GM23338 (cell line): Measurements from ENCODE around the gene KRTAP4-6. TPM values are rescaled to one million over a fixed set of nuclear protein-coding genes. Genes with fewer than 3 reads are reported as not detected.

Experiments used
- ATAC-seq: fragments of 200-7000 bp; cut with Tn5 transposase; 3 replicates; pipeline ENCODE4 v1.9.1; 2020
- DNase-seq: peaks from one replicate; pipeline ENCODE4 v3.0.0-alpha.2; 2015; ENCODE audit warnings: low spot score
- H2AFZ ChIP-seq: fragments of 200-600 bp; sonication (generic); 2 replicates; pipeline ENCODE4 v1.8.0; 2016; ENCODE audit warnings: antibody characterized with exemption, mild to moderate bottlenecking, moderate library complexity
- H3F3A ChIP-seq: fragments of 200-600 bp; sonication (generic); replicated peaks from 2 replicates; pipeline ENCODE4 v1.8.0; 2017; ENCODE audit warnings: antibody characterized with exemption, mixed run types, low read depth
- H3K27ac ChIP-seq: fragments of 200-600 bp; sonication (generic); 2 replicates; pipeline ENCODE4 v1.6.1; 2016; ENCODE audit warnings: low read depth
- H3K27me3 ChIP-seq: fragments of 200-600 bp; sonication (generic); 2 replicates; pipeline ENCODE4 v1.8.0; 2016; ENCODE audit warnings: mild to moderate bottlenecking, mixed run types, moderate library complexity; ENCODE audit not compliant: insufficient read depth
- H3K36me3 ChIP-seq: fragments of 200-600 bp; sonication (generic); 2 replicates; pipeline ENCODE4 v1.8.0; 2016; ENCODE audit warnings: mild to moderate bottlenecking; ENCODE audit not compliant: insufficient read depth
- H3K4me1 ChIP-seq: fragments of 200-600 bp; sonication (generic); 2 replicates; pipeline ENCODE4 v1.8.0; 2016; ENCODE audit warnings: mild to moderate bottlenecking, moderate library complexity; ENCODE audit not compliant: insufficient read depth
- H3K4me2 ChIP-seq: fragments of 200-600 bp; sonication (generic); 2 replicates; pipeline ENCODE4 v1.7.1; 2017; ENCODE audit warnings: mixed run types
- H3K4me3 ChIP-seq: fragments of 200-600 bp; sonication (generic); 2 replicates; pipeline ENCODE4 v1.6.1; 2016; ENCODE audit warnings: mixed run types
- H3K79me2 ChIP-seq: fragments of 200-600 bp; sonication (generic); replicated peaks from 2 replicates; pipeline ENCODE4 v1.8.0; 2017; ENCODE audit warnings: mild to moderate bottlenecking; ENCODE audit not compliant: insufficient read depth
- H3K9me2 ChIP-seq: fragments of 200-600 bp; sonication (generic); 2 replicates; pipeline ENCODE4 v1.8.0; 2017; ENCODE audit not compliant: insufficient read depth
- H4K20me1 ChIP-seq: fragments of 200-600 bp; sonication (generic); replicated peaks from 2 replicates; pipeline ENCODE4 v1.8.0; 2017; ENCODE audit warnings: mild to moderate bottlenecking; ENCODE audit not compliant: insufficient read depth
- H3K27ac Mint-ChIP-seq: 2 replicates; pipeline ENCODE4 v1.8.0; 2020; ENCODE audit warnings: inconsistent platforms, mild to moderate bottlenecking, moderate library complexity, mixed read lengths
- H3K27me3 Mint-ChIP-seq: 3 replicates; pipeline ENCODE4 v1.8.0; 2022; ENCODE audit warnings: low read depth, mild to moderate bottlenecking, moderate library complexity, mixed read lengths, inconsistent platforms; ENCODE audit not compliant: insufficient read depth, poor library complexity
- H3K36me3 Mint-ChIP-seq: 3 replicates; pipeline ENCODE4 v1.8.0; 2021; ENCODE audit warnings: low read depth, mild to moderate bottlenecking, inconsistent platforms, moderate library complexity, mixed read lengths
- H3K4me1 Mint-ChIP-seq: 3 replicates; pipeline ENCODE4 v1.8.0; 2020; ENCODE audit warnings: mild to moderate bottlenecking, inconsistent platforms, mixed read lengths
- H3K4me3 Mint-ChIP-seq: 3 replicates; pipeline ENCODE4 v1.8.0; 2021; ENCODE audit warnings: moderate library complexity, mild to moderate bottlenecking, inconsistent platforms, mixed read lengths
- H3K9me3 Mint-ChIP-seq: 3 replicates; pipeline ENCODE4 v1.8.0; 2020; ENCODE audit warnings: moderate library complexity, mild to moderate bottlenecking, inconsistent platforms, mixed read lengths
- CREB1 ChIP-seq: fragments of 250-450 bp; sonication (Bioruptor Pico); IDR thresholded peaks from 2 replicates; pipeline ENCODE4 v1.5.0; 2020; ENCODE audit warnings: low read depth, mild to moderate bottlenecking, moderate library complexity
- EZH2phosphoT487 ChIP-seq: fragments of 200-600 bp; sonication (generic); IDR thresholded peaks from one replicate; pipeline ENCODE4 v1.8.1; 2018; ENCODE audit warnings: antibody characterized with exemption; ENCODE audit not compliant: unreplicated experiment
- JUNB ChIP-seq: IDR thresholded peaks from one replicate; pipeline ENCODE4 v1.6.1; 2016; ENCODE audit warnings: antibody characterized with exemption; ENCODE audit not compliant: unreplicated experiment
- STAT1 ChIP-seq: IDR thresholded peaks from one replicate; pipeline ENCODE4 v1.6.1; 2016; ENCODE audit warnings: antibody characterized with exemption; ENCODE audit not compliant: unreplicated experiment
- ZNF114 ChIP-seq: fragments of 250-450 bp; sonication (Bioruptor Pico); IDR thresholded peaks from 2 replicates; pipeline ENCODE4 v1.5.0; 2020; ENCODE audit warnings: mild to moderate bottlenecking, moderate library complexity
- ZNF331 ChIP-seq: fragments of 250-450 bp; sonication (Bioruptor Pico); IDR thresholded peaks from 2 replicates; pipeline ENCODE4 v1.5.0; 2020; ENCODE audit warnings: low read depth, mild to moderate bottlenecking, moderate library complexity
- polyA plus RNA-seq: library from polyadenylated mRNA; unstranded; fragments of >200 nt; fragmentation: Nextera tagmentation; extraction: Ambion mirVana; gene quantifications from 2 replicates; pipeline ENCODE4 v1.2.1, GENCODE V29; 2016
- small RNA-seq: library from RNA; depleted of rRNA; stranded (forward); fragments of <200 nt; gene quantifications from one replicate; pipeline ENCODE3, GENCODE V24; 2014; ENCODE audit warnings: low replicate concordance
- total RNA-seq: library from RNA; depleted of rRNA; stranded (reverse); fragments of >200 nt; shearing (Covaris generic); gene quantifications from 2 replicates; pipeline ENCODE4 v1.2.3, GENCODE V29; 2014; rRNA removed
- TF ChIP-seq, protein P1 (sequence below): IDR thresholded peaks from one replicate; pipeline ENCODE4 v1.6.1; 2018; ENCODE audit warnings: antibody characterized with exemption; ENCODE audit not compliant: unreplicated experiment
- TF ChIP-seq, protein P2 (sequence below): IDR thresholded peaks from 2 replicates; pipeline ENCODE4 v1.6.1; 2016; ENCODE audit warnings: antibody characterized with exemption
- TF ChIP-seq, protein P3 (sequence below), 2 experiments: fragments of 200-600 bp in 1 of 2; sonication (generic) in 1 of 2; conservative IDR thresholded peaks; 2 replicates each; pipeline versions ENCODE4 v1.5.1 to v1.6.1; 2016 to 2017; ENCODE audit warnings: antibody characterized with exemption in 2 of 2, low read depth in 2 of 2, mild to moderate bottlenecking in 2 of 2, moderate library complexity in 1 of 2

KRTAP4-6 gene
- total and polyA plus RNA-seq, 2 experiments from 2014 or later: not detected

DNA sequence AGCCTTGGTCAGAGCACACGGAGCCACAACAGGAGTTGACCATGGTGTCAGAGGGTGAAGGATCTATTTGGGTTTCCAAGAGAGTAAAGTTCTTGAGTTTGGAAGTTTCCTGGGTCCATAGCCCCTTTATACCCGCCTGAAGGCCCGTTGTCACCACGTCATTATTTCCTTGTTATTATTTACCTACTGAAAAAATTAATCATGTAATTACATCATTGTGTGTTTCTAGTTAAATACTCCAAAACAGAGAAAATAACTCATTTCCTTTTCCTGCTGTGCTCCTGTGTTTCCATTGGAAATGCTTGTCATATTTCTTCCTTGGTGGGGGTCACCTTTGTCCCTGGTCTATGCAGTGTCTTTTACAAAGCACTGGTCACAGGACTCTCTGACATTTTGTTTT, 42.3 kb downstream of the KRTAP4-6 start, which contains the start of gene KRTAP4-8 (continued):
- TF ChIP-seq, protein P1, sequence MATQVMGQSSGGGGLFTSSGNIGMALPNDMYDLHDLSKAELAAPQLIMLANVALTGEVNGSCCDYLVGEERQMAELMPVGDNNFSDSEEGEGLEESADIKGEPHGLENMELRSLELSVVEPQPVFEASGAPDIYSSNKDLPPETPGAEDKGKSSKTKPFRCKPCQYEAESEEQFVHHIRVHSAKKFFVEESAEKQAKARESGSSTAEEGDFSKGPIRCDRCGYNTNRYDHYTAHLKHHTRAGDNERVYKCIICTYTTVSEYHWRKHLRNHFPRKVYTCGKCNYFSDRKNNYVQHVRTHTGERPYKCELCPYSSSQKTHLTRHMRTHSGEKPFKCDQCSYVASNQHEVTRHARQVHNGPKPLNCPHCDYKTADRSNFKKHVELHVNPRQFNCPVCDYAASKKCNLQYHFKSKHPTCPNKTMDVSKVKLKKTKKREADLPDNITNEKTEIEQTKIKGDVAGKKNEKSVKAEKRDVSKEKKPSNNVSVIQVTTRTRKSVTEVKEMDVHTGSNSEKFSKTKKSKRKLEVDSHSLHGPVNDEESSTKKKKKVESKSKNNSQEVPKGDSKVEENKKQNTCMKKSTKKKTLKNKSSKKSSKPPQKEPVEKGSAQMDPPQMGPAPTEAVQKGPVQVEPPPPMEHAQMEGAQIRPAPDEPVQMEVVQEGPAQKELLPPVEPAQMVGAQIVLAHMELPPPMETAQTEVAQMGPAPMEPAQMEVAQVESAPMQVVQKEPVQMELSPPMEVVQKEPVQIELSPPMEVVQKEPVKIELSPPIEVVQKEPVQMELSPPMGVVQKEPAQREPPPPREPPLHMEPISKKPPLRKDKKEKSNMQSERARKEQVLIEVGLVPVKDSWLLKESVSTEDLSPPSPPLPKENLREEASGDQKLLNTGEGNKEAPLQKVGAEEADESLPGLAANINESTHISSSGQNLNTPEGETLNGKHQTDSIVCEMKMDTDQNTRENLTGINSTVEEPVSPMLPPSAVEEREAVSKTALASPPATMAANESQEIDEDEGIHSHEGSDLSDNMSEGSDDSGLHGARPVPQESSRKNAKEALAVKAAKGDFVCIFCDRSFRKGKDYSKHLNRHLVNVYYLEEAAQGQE: no peak
- TF ChIP-seq STAT1: no peak

DNA sequence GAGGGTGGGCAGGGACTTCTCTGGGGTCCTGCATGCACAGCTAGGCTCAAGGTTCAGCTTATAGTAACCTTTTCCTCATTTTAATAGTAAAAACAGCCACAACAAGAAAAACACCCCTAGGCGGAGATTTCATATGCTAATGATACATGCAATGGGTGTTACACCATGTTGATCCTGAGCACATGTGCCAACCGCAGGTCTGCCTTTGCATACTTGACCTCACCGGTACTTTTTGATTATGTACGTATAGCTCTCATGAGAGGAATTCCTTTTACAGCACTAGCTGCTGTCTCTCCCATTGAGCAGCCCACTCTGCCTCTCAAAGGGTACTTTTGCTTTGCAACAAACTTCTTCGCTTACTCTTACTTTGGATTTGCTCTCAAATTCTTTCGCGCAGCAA, 44.3 kb downstream of the KRTAP4-6 start:
- H3K27ac ChIP-seq: no peak overlapping the region
- ATAC-seq (no peak), DNase-seq (no peak)
- Mint-ChIP-seq H3K4me3 (no peak overlapping the region), H3K36me3 (peaks cover 24% of the 10 kb centered on the region; the same call in 2 of the 3 replicates), H3K4me1 (peaks cover 24% of the 10 kb centered on the region), H3K9me3 (peaks cover 28% of the 10 kb centered on the region), H3K27me3 (no peaks in the 10 kb centered on the region), H3K27ac (no peak overlapping the region)
- H3K27me3 ChIP-seq: no peaks in the 10 kb centered on the region
- peaks cover 7% of the 10 kb centered on the region for H3K4me1 ChIP-seq
- no peaks in the 10 kb centered on the region for H3F3A ChIP-seq
- H3K4me3 ChIP-seq: no peak overlapping the region
- no peak overlapping the region for H3K4me2 ChIP-seq
- no peaks in the 10 kb centered on the region for H3K9me2 ChIP-seq
- H4K20me1 ChIP-seq: no peaks in the 10 kb centered on the region
- no peaks in the 10 kb centered on the region for H3K79me2 ChIP-seq
- H2AFZ ChIP-seq: no peak overlapping the region
- no peak for TF ChIP-seq ZNF331 (CRISPR knock-in tag)
- TF ChIP-seq, protein P2, sequence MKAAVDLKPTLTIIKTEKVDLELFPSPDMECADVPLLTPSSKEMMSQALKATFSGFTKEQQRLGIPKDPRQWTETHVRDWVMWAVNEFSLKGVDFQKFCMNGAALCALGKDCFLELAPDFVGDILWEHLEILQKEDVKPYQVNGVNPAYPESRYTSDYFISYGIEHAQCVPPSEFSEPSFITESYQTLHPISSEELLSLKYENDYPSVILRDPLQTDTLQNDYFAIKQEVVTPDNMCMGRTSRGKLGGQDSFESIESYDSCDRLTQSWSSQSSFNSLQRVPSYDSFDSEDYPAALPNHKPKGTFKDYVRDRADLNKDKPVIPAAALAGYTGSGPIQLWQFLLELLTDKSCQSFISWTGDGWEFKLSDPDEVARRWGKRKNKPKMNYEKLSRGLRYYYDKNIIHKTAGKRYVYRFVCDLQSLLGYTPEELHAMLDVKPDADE: no peak
- no peak for TF ChIP-seq EZH2phosphoT487
- TF ChIP-seq ZNF114 (CRISPR knock-in tag): no peak
- TF ChIP-seq, protein P3, sequence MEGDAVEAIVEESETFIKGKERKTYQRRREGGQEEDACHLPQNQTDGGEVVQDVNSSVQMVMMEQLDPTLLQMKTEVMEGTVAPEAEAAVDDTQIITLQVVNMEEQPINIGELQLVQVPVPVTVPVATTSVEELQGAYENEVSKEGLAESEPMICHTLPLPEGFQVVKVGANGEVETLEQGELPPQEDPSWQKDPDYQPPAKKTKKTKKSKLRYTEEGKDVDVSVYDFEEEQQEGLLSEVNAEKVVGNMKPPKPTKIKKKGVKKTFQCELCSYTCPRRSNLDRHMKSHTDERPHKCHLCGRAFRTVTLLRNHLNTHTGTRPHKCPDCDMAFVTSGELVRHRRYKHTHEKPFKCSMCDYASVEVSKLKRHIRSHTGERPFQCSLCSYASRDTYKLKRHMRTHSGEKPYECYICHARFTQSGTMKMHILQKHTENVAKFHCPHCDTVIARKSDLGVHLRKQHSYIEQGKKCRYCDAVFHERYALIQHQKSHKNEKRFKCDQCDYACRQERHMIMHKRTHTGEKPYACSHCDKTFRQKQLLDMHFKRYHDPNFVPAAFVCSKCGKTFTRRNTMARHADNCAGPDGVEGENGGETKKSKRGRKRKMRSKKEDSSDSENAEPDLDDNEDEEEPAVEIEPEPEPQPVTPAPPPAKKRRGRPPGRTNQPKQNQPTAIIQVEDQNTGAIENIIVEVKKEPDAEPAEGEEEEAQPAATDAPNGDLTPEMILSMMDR (conservative IDR thresholded peaks at IDR 0.05; ENCODE audit: low read depth in 2 of 2): no peak
- no peak for TF ChIP-seq JUNB
- TF ChIP-seq CREB1 (CRISPR knock-in tag): no peak
- no peaks in the 10 kb centered on the region; the same call in 1 of the 2 replicates for H3K36me3 ChIP-seq

Small RNA genes lying within 50 kb of the gene (small RNA-seq; reads per million reads assigned to genes)
- gene KRTAP4-17P: not detected

Other genes starting within 250 kb of the KRTAP4-6 start
Only the 30 nearest of the 39 such genes appear.
- gene KRTAP3-3, start 146.4 kb downstream of the KRTAP4-6 start, total RNA-seq: not detected in 2 replicates
- not detected in 2 replicates for gene KRTAP3-3, start 146.4 kb downstream of the KRTAP4-6 start, polyA plus RNA-seq
- gene KRTAP3-2, start 140.6 kb downstream of the KRTAP4-6 start, total RNA-seq: not detected in 2 replicates
- not detected in 2 replicates for gene KRTAP3-2, start 140.6 kb downstream of the KRTAP4-6 start, polyA plus RNA-seq
- not detected in 2 replicates for gene KRTAP3-1, start 131.4 kb downstream of the KRTAP4-6 start, total RNA-seq
- gene KRTAP3-1, start 131.4 kb downstream of the KRTAP4-6 start, polyA plus RNA-seq: not detected in 2 replicates
- gene KRTAP1-5, start 113.3 kb downstream of the KRTAP4-6 start, total RNA-seq: not detected in 2 replicates
- not detected in 2 replicates for gene KRTAP1-5, start 113.3 kb downstream of the KRTAP4-6 start, polyA plus RNA-seq
- not detected in 2 replicates for gene KRTAP1-4, start 110.3 kb downstream of the KRTAP4-6 start, total RNA-seq
- not detected in 2 replicates for gene KRTAP1-4, start 110.3 kb downstream of the KRTAP4-6 start, polyA plus RNA-seq
- gene KRTAP1-3, start 105.7 kb downstream of the KRTAP4-6 start, total RNA-seq: not detected in 2 replicates
- gene KRTAP1-3, start 105.7 kb downstream of the KRTAP4-6 start, polyA plus RNA-seq: not detected in 2 replicates
- gene KRTAP1-1, start 99.1 kb downstream of the KRTAP4-6 start, total RNA-seq: not detected in 2 replicates
- gene KRTAP1-1, start 99.1 kb downstream of the KRTAP4-6 start, polyA plus RNA-seq: not detected in 2 replicates
- not detected in 2 replicates for gene KRTAP2-1, start 93.2 kb downstream of the KRTAP4-6 start, total RNA-seq
- gene KRTAP2-1, start 93.2 kb downstream of the KRTAP4-6 start, polyA plus RNA-seq: not detected in 2 replicates
- gene KRTAP2-2, start 85.3 kb downstream of the KRTAP4-6 start, total RNA-seq: not detected in 2 replicates
- gene KRTAP2-2, start 85.3 kb downstream of the KRTAP4-6 start, polyA plus RNA-seq: not detected in 2 replicates
- not detected in 2 replicates for gene KRTAP2-3, start 80.4 kb downstream of the KRTAP4-6 start, total RNA-seq
- not detected in 2 replicates for gene KRTAP2-3, start 80.4 kb downstream of the KRTAP4-6 start, polyA plus RNA-seq
- gene KRTAP2-4, start 74.7 kb downstream of the KRTAP4-6 start, total RNA-seq: not detected in 2 replicates
- not detected in 2 replicates for gene KRTAP2-4, start 74.7 kb downstream of the KRTAP4-6 start, polyA plus RNA-seq
- gene KRTAP4-7, start 56.4 kb downstream of the KRTAP4-6 start, total RNA-seq: not detected in 2 replicates
- not detected in 2 replicates for gene KRTAP4-7, start 56.4 kb downstream of the KRTAP4-6 start, polyA plus RNA-seq
- not detected in 2 replicates for gene KRTAP4-8, start 42.4 kb downstream of the KRTAP4-6 start, total RNA-seq
- not detected in 2 replicates for gene KRTAP4-8, start 42.4 kb downstream of the KRTAP4-6 start, polyA plus RNA-seq
- gene KRTAP4-16, start 38.3 kb downstream of the KRTAP4-6 start, total RNA-seq: not detected in 2 replicates
- gene KRTAP4-16, start 38.3 kb downstream of the KRTAP4-6 start, polyA plus RNA-seq: not detected in 2 replicates
- not detected in 2 replicates for gene KRTAP4-9, start 35.2 kb downstream of the KRTAP4-6 start, total RNA-seq
- not detected in 2 replicates for gene KRTAP4-9, start 35.2 kb downstream of the KRTAP4-6 start, polyA plus RNA-seq
- gene KRTAP4-11, start 22.2 kb downstream of the KRTAP4-6 start, total RNA-seq: not detected in 2 replicates
- not detected in 2 replicates for gene KRTAP4-11, start 22.2 kb downstream of the KRTAP4-6 start, polyA plus RNA-seq
- gene KRTAP4-12, start 16.4 kb downstream of the KRTAP4-6 start, total RNA-seq: not detected in 2 replicates
- gene KRTAP4-12, start 16.4 kb downstream of the KRTAP4-6 start, polyA plus RNA-seq: not detected in 2 replicates
- not detected in 2 replicates for gene KRTAP4-5, start 9.3 kb upstream of the KRTAP4-6 start, total RNA-seq
- not detected in 2 replicates for gene KRTAP4-5, start 9.3 kb upstream of the KRTAP4-6 start, polyA plus RNA-seq
- gene KRTAP4-4, start 20.2 kb upstream of the KRTAP4-6 start, total RNA-seq: not detected in 2 replicates
- not detected in 2 replicates for gene KRTAP4-4, start 20.2 kb upstream of the KRTAP4-6 start, polyA plus RNA-seq
- gene KRTAP4-3, start 27.7 kb upstream of the KRTAP4-6 start, total RNA-seq: not detected in 2 replicates
- gene KRTAP4-3, start 27.7 kb upstream of the KRTAP4-6 start, polyA plus RNA-seq: not detected in 2 replicates
- gene KRTAP4-2, start 37.7 kb upstream of the KRTAP4-6 start, total RNA-seq: not detected in 2 replicates
- not detected in 2 replicates for gene KRTAP4-2, start 37.7 kb upstream of the KRTAP4-6 start, polyA plus RNA-seq
- gene KRTAP4-1, start 44.4 kb upstream of the KRTAP4-6 start, total RNA-seq: not detected in 2 replicates
- not detected in 2 replicates for gene KRTAP4-1, start 44.4 kb upstream of the KRTAP4-6 start, polyA plus RNA-seq
- not detected in 2 replicates for gene KRTAP9-1, start 49.3 kb upstream of the KRTAP4-6 start, total RNA-seq
- not detected in 2 replicates for gene KRTAP9-1, start 49.3 kb upstream of the KRTAP4-6 start, polyA plus RNA-seq
- not detected in 2 replicates for gene KRTAP9-2, start 86.1 kb upstream of the KRTAP4-6 start, total RNA-seq
- not detected in 2 replicates for gene KRTAP9-2, start 86.1 kb upstream of the KRTAP4-6 start, polyA plus RNA-seq
- gene KRTAP9-3, start 91.9 kb upstream of the KRTAP4-6 start, total RNA-seq: not detected in 2 replicates
- not detected in 2 replicates for gene KRTAP9-3, start 91.9 kb upstream of the KRTAP4-6 start, polyA plus RNA-seq
- not detected in 2 replicates for gene KRTAP9-8, start 97.5 kb upstream of the KRTAP4-6 start, total RNA-seq
- gene KRTAP9-8, start 97.5 kb upstream of the KRTAP4-6 start, polyA plus RNA-seq: not detected in 2 replicates
- not detected in 2 replicates for gene KRTAP9-4, start 109.1 kb upstream of the KRTAP4-6 start, total RNA-seq
- gene KRTAP9-4, start 109.1 kb upstream of the KRTAP4-6 start, polyA plus RNA-seq: not detected in 2 replicates
- not detected in 2 replicates for gene KRTAP9-9, start 114.8 kb upstream of the KRTAP4-6 start, total RNA-seq
- gene KRTAP9-9, start 114.8 kb upstream of the KRTAP4-6 start, polyA plus RNA-seq: not detected in 2 replicates
- gene KRTAP9-6, start 124.8 kb upstream of the KRTAP4-6 start, total RNA-seq: not detected in 2 replicates
- not detected in 2 replicates for gene KRTAP9-6, start 124.8 kb upstream of the KRTAP4-6 start, polyA plus RNA-seq
- not detected in 2 replicates for gene KRTAP9-7, start 135.2 kb upstream of the KRTAP4-6 start, total RNA-seq
- gene KRTAP9-7, start 135.2 kb upstream of the KRTAP4-6 start, polyA plus RNA-seq: not detected in 2 replicates